Measurements from ENCODE around the gene HSBP1.

The HSBP1 gene

GRCh38 chr16:83807710-83808572, at the start of gene HSBP1:
HSBP1 (plus strand) TSS chr16:83807978; CDS start chr16:83808077, 99 bp downstream.
- peak; percentile 87 for DNase-seq (ENCODE audit: low read depth, low spot score)

- no peak for DNase-seq (ENCODE audit: low read depth, low spot score)
These were observed 45.4 kb upstream of the HSBP1 start for GRCh38 chr16:83762141-83762991.

GRCh38 chr16:83762992-83763358, 44.8 kb upstream of the HSBP1 start:
- DNase-seq (ENCODE audit: low read depth, low spot score): no peak

DNA sequence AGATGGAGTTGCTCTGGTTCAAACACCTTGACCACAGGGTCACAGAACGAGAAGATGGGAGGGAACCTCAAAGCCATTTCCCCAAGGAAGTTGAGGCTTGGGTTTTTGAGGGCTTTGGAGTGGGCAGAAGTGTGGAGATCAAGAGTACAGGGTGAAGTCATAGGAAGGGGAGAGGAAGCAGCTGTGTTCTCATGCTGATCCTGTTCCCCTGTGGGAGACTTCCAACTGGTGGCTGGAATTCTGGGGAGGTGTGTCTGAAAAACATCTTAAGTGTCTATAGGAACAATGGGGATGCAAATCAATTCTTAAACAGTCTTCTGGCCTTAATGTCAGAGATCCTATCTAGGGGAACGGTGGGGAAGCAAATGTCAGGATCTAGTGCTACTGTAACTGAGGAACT, 38.8 kb upstream of the HSBP1 start:
- DNase-seq (ENCODE audit: low read depth, low spot score): no peak

DNA sequence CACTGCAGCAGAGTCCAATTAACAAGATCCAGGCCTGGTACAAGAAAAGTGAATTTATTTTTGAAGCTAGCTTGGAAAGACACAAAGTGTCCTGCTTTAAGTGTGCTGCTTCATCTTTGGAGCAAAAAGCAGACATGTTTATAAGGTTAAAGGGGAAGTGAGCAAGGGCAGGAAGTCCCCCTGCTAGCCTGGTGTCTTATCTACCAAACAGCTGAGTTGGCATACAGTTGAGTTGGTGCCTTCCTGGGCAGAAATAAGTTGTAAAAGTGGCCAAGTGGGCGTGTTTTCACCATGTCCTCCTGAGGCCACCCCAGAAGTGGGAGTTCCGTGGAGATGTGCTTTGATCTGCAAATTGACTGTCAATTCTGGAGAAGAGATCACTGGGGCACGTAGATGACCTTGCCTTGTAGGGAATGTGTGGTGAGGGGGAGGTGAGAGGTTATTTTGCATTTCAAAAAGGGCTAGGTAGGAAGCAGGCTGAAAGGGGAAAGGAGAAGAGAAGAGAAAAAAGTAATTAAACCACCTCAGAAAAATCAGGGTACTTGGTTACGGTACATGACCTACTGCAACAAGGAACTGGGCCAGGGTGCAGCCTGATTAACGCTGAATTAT, 38.3 kb upstream of the HSBP1 start:
- DNase-seq (ENCODE audit: low read depth, low spot score): no peak

- DNase-seq (ENCODE audit: low read depth, low spot score): no peak
These were observed 36.4 kb upstream of the HSBP1 start for GRCh38 chr16:83771306-83771942.

DNA sequence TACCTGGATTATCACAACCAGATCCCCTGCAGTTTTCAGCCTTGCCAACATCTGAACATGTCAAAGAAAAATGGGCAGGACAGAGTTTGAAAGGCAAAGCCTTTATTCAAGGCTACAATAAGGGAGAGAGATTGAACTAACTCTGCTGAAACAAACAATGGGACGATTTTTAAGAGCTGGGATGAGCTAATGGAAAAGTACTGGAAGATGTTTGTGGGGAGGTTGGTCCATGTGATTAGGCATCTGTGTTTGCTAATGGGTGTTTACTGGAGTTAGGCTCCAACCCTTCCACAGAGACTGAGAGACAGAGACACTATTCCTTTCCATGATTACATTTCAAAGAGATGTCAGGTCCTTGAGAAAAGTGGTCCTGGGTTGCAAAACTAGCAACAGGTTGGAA, 35.0 kb upstream of the HSBP1 start:
- DNase-seq (ENCODE audit: low read depth, low spot score): no peak

DNA sequence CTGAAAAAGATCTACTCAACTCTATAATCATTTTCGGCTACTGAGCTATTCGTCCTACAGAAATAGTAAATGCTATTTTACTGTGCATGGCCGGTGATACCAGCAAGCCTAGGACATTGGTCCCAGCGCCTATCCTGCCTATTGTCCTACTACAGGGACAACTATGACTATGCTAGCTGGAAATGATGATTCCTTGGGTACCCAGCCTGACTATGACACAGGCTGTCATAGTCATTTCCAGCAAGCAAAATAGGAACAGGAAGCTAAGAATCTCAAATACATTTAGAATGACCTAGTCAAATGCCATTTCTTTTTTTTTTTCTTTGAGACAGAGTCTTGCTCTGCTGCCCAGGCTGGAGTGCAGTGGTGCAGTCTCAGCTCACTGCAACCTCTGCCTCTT, 33.7 kb upstream of the HSBP1 start:
- no peak for DNase-seq (ENCODE audit: low read depth, low spot score)

GRCh38 chr16:83776944-83777343, 30.8 kb upstream of the HSBP1 start:
- no peak for DNase-seq (ENCODE audit: low read depth, low spot score)

GRCh38 chr16:83779886-83780285, 27.9 kb upstream of the HSBP1 start:
- DNase-seq (ENCODE audit: low read depth, low spot score): no peak

DNA sequence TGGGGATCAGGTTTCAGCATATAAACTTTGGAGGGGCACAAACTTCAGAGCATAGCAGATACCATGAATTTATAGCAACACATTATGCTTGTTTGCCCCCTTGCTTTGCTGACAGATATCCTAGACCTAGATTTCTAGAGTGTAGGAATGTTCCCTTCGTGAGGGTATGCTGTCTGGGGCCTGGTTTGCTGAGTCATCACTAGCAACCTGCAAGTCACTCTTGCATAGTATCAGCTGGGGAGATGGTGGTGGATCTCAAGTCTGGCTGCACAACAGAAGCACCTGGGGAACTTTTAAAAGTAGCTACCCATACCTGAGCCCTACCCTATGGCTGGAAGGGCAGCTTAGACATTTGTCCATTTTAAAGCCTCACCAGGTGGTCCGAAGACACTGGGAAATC, 22.3 kb upstream of the HSBP1 start:
- DNase-seq (ENCODE audit: low read depth, low spot score): no peak

DNA sequence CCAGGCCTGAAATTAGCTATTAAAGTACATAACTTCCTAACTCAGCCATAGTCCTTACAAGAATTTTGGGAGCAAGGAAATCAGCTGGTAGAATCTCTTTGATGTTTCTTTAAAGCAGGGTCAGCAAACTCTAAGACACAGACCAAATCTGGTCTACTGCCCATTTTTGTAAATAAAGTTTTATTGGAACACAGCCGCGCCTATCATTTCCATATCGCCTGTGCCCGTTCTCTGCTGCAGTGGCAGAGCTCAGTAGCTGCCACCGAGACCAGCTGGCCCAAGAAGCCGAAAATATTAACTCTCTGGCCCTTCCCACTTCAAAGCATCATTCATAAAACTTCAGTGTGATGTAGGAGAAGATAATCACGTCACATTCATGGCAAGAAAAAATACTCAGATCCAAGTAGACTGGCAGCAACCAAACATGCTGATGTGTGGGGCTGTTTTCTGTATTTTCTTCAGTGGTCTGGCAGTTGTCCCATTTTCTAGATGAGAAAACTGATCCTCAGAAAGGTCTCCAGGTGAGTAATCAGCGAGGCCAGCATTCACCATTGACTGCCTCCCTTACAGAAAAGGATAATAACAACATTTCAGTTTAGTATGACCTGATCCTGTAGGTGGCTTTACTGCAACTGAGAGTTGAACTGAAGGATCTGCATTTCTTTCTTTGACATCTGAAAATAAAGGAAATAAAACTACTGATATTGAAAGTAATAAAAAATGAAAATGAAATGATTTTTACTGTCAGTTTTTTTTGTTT, 18.0 kb upstream of the HSBP1 start:
- no peak for DNase-seq (ENCODE audit: low read depth, low spot score)

GRCh38 chr16:83791916-83792315, 15.9 kb upstream of the HSBP1 start:
- no peak for DNase-seq (ENCODE audit: low read depth, low spot score)

DNA sequence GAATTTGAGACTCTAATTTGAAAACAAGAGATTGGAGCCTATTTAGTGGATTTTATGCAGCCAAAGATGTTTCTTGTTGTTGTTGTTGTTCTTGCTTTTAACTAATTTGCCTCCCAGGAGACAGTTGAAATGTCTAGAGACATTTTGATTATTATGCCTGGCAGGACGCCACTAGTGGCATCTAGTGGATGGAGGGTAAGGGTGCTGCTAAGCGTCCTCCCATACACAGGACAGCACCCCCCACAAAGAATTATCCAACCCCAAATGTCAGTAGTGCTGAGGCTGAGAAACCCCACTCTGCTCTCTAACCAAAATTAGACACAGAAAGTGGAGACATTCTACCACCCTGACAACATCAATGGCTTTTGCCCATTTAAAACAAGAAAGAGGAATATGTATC, 15.4 kb upstream of the HSBP1 start:
- no peak for DNase-seq (ENCODE audit: low read depth, low spot score)

DNA sequence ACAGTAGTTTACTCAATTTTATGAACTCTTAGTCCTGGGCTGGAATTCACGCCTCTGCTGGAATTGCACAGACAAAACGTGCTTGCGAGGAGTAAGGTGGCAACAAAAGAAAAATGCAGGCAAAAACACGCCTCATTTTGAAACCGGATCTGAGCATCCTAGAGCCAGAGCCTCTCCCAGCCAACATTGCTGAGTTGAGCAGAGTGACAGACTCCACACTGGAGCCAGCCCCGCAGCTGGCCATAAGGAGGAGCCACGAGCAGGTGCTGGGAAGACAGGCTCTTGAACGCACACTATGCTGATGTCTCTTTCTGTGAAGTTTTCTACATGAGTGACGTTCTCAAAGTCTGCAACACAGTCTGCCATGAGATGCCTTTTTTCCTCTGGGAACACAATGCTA, 14.6 kb upstream of the HSBP1 start:
- DNase-seq (ENCODE audit: low read depth, low spot score): no peak

DNA sequence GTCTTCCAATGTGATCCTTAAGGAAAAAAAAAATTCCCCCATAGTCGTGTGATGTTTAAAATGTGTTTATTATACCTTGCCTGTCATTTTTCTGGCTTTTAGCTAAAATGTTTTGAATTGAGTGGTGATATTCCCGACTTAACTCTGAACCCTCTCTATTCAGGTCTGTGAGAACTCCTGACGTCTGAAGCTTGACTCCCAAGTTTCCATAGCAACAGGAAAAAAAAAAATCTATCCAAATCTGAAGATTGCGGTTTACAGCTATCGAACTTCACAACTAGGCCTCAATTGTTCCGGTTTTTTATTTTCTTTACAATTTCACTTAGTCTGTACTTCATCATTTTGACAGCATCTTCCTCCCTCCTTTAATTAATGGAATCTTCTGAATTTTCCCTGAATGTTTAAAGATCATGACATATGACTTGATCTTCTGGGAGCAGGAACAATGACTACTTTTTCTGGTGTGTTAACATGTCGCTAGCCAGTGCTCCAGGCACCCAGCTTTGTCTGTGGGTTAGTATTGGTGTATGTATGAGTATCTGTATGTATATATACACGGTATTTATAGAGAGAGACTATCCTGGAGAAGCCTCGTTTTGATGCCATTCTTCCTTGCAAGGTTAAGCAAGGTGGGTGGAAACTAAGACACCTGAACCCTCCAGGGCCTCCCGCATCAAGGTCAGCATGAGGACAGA, 12.8 kb upstream of the HSBP1 start:
- DNase-seq (ENCODE audit: low read depth, low spot score): no peak

DNA sequence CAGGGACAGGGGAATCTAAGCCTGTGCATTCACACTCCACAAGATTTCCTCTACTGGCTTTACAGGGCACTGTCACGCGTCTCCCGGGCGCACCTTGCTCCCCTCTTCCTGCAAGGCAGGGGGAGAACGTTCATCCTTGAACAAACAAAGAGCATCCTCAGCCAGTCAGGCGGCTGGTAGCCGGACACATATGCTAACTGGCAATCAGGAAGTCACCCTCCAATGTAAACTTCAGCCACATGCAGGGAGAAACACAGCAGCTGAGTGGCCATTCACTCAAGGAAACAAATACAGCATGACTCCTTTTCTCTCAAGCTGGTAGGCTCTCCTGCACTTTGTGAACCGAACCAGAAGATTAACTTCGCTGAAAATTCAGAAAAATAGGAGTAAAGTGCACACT, 10.8 kb upstream of the HSBP1 start:
- DNase-seq (ENCODE audit: low read depth, low spot score): no peak

DNA sequence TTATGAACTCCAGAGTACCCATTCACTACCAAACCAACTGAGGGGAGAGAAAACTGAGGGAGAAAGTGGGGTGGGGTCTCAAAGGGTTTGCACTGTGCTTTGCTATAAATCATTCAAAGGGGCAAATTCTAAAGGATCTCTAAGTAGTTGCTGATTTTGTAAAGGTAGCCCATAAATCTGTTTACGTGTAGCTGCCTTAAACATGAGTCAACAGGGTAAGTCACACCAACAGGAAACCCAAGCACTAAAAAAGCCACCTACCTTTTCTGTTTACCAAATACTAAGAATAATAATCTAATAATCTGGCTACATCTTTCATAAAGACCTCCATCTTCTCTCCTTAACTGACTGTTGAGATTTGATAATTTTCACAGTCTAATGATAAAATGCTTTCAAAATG, 8.4 kb upstream of the HSBP1 start:
- DNase-seq (ENCODE audit: low read depth, low spot score): no peak

GRCh38 chr16:83802135-83802534, 5.6 kb upstream of the HSBP1 start:
- DNase-seq (ENCODE audit: low read depth, low spot score): no peak

DNA sequence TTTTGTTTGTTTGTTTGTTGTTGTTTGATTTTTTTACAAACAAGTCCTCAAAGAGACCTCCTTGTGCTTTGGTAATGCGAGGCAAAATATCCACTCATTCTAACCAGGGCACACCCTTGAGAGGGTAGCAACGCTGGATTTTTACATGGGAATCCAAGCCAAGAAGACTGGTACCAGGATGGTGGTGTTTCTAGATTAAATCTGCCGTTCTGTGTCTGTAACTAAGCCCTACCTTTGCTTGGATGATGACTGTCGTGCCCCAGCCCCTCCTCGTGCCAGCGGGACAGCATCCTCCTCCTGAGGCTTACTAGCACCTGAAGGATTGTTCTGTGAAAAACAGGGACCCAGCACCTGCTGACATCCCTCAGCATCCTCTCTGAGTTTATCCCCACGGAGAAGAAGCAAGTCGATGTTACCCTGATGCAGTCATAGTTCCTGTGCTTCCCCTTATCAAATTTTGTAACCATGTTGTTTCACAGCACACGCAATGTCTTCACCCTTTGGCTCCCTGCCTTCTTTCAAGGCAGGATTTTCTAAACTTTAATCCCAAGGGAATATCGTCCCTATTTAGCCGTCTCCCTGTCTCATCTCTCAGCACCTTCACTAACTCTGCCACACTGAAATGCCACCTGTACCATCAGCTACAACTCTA, 5.1 kb upstream of the HSBP1 start:
- no peak for DNase-seq (ENCODE audit: low read depth, low spot score)

Measured in activated naive CD8-positive, alpha-beta T cell treated with anti-CD3 and anti-CD28 coated beads, Interleukin-2, amount 50 U/mL, for 16 hours (primary cell).